GM19023 (cell line): ENCODE data around the gene MIPOL1.
"Not testable (repeated sequence)": the region's sequence is repeated elsewhere in the genome, so short reads cannot be mapped to it uniquely, and the experiment has no call there.

Experiments
- ATAC-seq: cut with Tn5 transposase; IDR thresholded peaks from one replicate; pipeline ENCODE4 v1.9.1; 2021; ENCODE audit warnings: mild to moderate bottlenecking, moderate library complexity; ENCODE audit not compliant: unreplicated experiment

The MIPOL1 gene

GRCh38 chr14:37278636-37279538, 81.2 kb downstream of the MIPOL1 start:
- no peak for ATAC-seq

- ATAC-seq: no peak
Observed at GRCh38 chr14:37279818-37280217, 82.1 kb downstream of the MIPOL1 start.

- ATAC-seq: no peak
Observed at GRCh38 chr14:37284760-37285159, 87.0 kb downstream of the MIPOL1 start.

GRCh38 chr14:37285220-37285619, 87.5 kb downstream of the MIPOL1 start:
- no peak for ATAC-seq

GRCh38 chr14:37289688-37290087, 92.0 kb downstream of the MIPOL1 start:
- ATAC-seq: no peak

GRCh38 chr14:37295262-37295661, 97.5 kb downstream of the MIPOL1 start:
- ATAC-seq: not testable (repeated sequence)

GRCh38 chr14:37311252-37311651, 113.5 kb downstream of the MIPOL1 start:
- no peak for ATAC-seq

- no peak for ATAC-seq
Observed at GRCh38 chr14:37318938-37319337, 121.2 kb downstream of the MIPOL1 start.

- no peak for ATAC-seq
Observed at GRCh38 chr14:37320106-37320505, 122.4 kb downstream of the MIPOL1 start.

- ATAC-seq: no peak
Observed at GRCh38 chr14:37325332-37325731, 127.6 kb downstream of the MIPOL1 start.

- ATAC-seq: no peak
Observed at GRCh38 chr14:37326434-37326833, 128.7 kb downstream of the MIPOL1 start.

- ATAC-seq: not testable (repeated sequence)
Observed at GRCh38 chr14:37327933-37328332, 130.2 kb downstream of the MIPOL1 start.

- no peak for ATAC-seq
Observed at GRCh38 chr14:37328673-37329072, 130.9 kb downstream of the MIPOL1 start.

- ATAC-seq: no peak
Observed at GRCh38 chr14:37329189-37330001, 131.7 kb downstream of the MIPOL1 start.

GRCh38 chr14:37330910-37331309, 133.2 kb downstream of the MIPOL1 start:
- ATAC-seq: no peak

- ATAC-seq: no peak
Observed at GRCh38 chr14:37340353-37340752, 142.6 kb downstream of the MIPOL1 start.

GRCh38 chr14:37343307-37344094, 145.8 kb downstream of the MIPOL1 start:
- no peak for ATAC-seq

GRCh38 chr14:37363661-37364060, 165.9 kb downstream of the MIPOL1 start:
- no peak for ATAC-seq

GRCh38 chr14:37369425-37369824, 171.7 kb downstream of the MIPOL1 start:
- ATAC-seq: no peak

GRCh38 chr14:37375566-37375965, 177.8 kb downstream of the MIPOL1 start:
- ATAC-seq: no peak
